ENCODE results near the gene METTL21A.

DNA sequence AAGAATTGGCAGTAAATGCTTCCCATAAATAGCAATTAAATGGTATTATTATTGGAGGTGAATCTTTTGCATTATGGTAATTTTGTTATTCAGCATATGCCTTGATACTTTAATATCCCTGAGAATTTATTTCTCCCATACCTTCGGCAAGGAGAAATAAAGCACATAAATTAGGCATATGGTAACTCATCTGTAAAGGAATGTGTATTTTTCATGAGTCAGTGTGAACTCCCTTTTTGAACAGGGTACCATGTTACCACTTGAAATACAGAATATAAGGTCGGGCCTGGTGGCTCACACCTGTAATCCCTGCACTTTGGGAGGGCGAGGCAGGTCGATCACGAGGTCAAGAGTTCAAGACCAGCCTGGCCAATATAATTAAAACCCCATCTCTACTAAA lies 18.4 kb downstream of the METTL21A start:
- TF ChIP-seq, protein P1, sequence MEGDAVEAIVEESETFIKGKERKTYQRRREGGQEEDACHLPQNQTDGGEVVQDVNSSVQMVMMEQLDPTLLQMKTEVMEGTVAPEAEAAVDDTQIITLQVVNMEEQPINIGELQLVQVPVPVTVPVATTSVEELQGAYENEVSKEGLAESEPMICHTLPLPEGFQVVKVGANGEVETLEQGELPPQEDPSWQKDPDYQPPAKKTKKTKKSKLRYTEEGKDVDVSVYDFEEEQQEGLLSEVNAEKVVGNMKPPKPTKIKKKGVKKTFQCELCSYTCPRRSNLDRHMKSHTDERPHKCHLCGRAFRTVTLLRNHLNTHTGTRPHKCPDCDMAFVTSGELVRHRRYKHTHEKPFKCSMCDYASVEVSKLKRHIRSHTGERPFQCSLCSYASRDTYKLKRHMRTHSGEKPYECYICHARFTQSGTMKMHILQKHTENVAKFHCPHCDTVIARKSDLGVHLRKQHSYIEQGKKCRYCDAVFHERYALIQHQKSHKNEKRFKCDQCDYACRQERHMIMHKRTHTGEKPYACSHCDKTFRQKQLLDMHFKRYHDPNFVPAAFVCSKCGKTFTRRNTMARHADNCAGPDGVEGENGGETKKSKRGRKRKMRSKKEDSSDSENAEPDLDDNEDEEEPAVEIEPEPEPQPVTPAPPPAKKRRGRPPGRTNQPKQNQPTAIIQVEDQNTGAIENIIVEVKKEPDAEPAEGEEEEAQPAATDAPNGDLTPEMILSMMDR (IDR thresholded peaks at IDR 0.05; ENCODE audit: low read depth, low read length), result no peak
- TF ChIP-seq POLR2A (IDR thresholded peaks at IDR 0.05; ENCODE audit: extremely low read depth, insufficient read length), result no peak
- TF ChIP-seq MYC (IDR thresholded peaks at IDR 0.05; ENCODE audit: low read depth, low read length), result no peak
